PC-9 (cell line): ENCODE data around the gene TMEM147. TPM values are rescaled to one million over a fixed set of nuclear protein-coding genes. Genes with fewer than 3 reads are reported as not detected.

Experiments
- BruUV-seq: library from RNA; stranded (reverse); fragments of 400-500 nt; replicated peaks from 2 replicates; lab custom pipeline; 2021; lab: Mats Ljungman, UMichigan
- CTCF ChIA-PET: fragments of 300-600 bp; sonication (Branson Sonifier 250); formaldehyde crosslinking; loops from one replicate; lab custom pipeline; 2022; ENCODE audit warnings: antibody characterized with exemption; lab: Charles Lee
- POLR2A ChIA-PET: fragments of 300-600 bp; sonication (Branson Sonifier 250); formaldehyde crosslinking; loops from one replicate; lab custom pipeline; 2022; ENCODE audit warnings: antibody characterized with exemption; ENCODE audit not compliant: unreplicated experiment; lab: Charles Lee
- DNase-seq, 2 experiments: peaks; one replicate each; pipeline versions ENCODE4 v3.0.0 to v3.0.0-alpha.2; 2015 to 2022; ENCODE audit warnings: mixed read lengths in 1 of 2
- H2AFZ ChIP-seq: fragments of 200-600 bp; sonication (generic); 2 replicates; pipeline ENCODE4 v1.8.1; 2017; ENCODE audit warnings: antibody characterized with exemption
- H3F3A ChIP-seq: fragments of 200-600 bp; sonication (generic); 2 replicates; pipeline ENCODE4 v1.8.1; 2017; ENCODE audit warnings: antibody characterized with exemption, mild to moderate bottlenecking, low read depth; ENCODE audit not compliant: insufficient read depth
- H3K27ac ChIP-seq: fragments of 200-600 bp; sonication (generic); 2 replicates; pipeline ENCODE4 v1.6.1; 2016; ENCODE audit warnings: mixed run types
- H3K27me3 ChIP-seq: fragments of 200-600 bp; sonication (generic); 2 replicates; pipeline ENCODE4 v1.6.1; 2016; ENCODE audit warnings: low read depth, mixed run types; ENCODE audit not compliant: insufficient read depth
- H3K36me3 ChIP-seq: fragments of 200-600 bp; sonication (generic); 2 replicates; pipeline ENCODE4 v1.6.1; 2016; ENCODE audit warnings: low read depth, mixed run types
- H3K4me1 ChIP-seq: fragments of 200-600 bp; sonication (generic); replicated peaks from 2 replicates; pipeline ENCODE4 v1.6.1; 2016; ENCODE audit warnings: mixed run types; ENCODE audit not compliant: insufficient read depth
- H3K4me2 ChIP-seq: fragments of 200-600 bp; sonication (generic); 2 replicates; pipeline ENCODE4 v1.6.1; 2017; ENCODE audit warnings: mixed run types
- H3K4me3 ChIP-seq: fragments of 200-600 bp; sonication (generic); 2 replicates; pipeline ENCODE4 v1.6.1; 2016; ENCODE audit warnings: mixed run types
- H3K79me2 ChIP-seq: fragments of 200-600 bp; sonication (generic); 2 replicates; pipeline ENCODE4 v1.6.1; 2017; ENCODE audit warnings: low read depth, mixed run types
- H3K9me2 ChIP-seq: fragments of 200-600 bp; sonication (generic); 2 replicates; pipeline ENCODE4 v1.8.1; 2017; ENCODE audit warnings: mild to moderate bottlenecking; ENCODE audit not compliant: insufficient read depth
- H3K9me3 ChIP-seq: fragments of 200-600 bp; sonication (generic); 2 replicates; pipeline ENCODE4 v1.8.1; 2016; ENCODE audit warnings: low read depth; ENCODE audit not compliant: insufficient read depth
- H4K20me1 ChIP-seq: fragments of 200-600 bp; sonication (generic); 2 replicates; pipeline ENCODE4 v1.8.1; 2017; ENCODE audit not compliant: insufficient read depth
- EZH2 ChIP-seq: fragments of 200-600 bp; sonication (generic); IDR thresholded peaks from 2 replicates; pipeline ENCODE4 v1.8.0; 2017; ENCODE audit warnings: antibody characterized with exemption, low read depth
- intact Hi-C: fragments of 100-400 bp; cut with micrococcal nuclease; formaldehyde crosslinking; loops from one replicate; pipeline ENCODE4 v1.10.0; 2022; ENCODE audit not compliant: unreplicated experiment
- total RNA-seq: library from RNA; stranded (reverse); gene quantifications from 2 replicates; pipeline ENCODE4 v1.2.3, GENCODE V29; 2021
- TF ChIP-seq, protein P1 (sequence below): fragments of 200-600 bp; sonication (generic); conservative IDR thresholded peaks from 2 replicates; pipeline ENCODE4 v1.6.1; 2017; ENCODE audit warnings: mixed run types, antibody characterized with exemption, mild to moderate bottlenecking, moderate library complexity

TMEM147 gene
- total RNA-seq, 1 experiment from 2014 or later = 82.6 TPM

DNA sequence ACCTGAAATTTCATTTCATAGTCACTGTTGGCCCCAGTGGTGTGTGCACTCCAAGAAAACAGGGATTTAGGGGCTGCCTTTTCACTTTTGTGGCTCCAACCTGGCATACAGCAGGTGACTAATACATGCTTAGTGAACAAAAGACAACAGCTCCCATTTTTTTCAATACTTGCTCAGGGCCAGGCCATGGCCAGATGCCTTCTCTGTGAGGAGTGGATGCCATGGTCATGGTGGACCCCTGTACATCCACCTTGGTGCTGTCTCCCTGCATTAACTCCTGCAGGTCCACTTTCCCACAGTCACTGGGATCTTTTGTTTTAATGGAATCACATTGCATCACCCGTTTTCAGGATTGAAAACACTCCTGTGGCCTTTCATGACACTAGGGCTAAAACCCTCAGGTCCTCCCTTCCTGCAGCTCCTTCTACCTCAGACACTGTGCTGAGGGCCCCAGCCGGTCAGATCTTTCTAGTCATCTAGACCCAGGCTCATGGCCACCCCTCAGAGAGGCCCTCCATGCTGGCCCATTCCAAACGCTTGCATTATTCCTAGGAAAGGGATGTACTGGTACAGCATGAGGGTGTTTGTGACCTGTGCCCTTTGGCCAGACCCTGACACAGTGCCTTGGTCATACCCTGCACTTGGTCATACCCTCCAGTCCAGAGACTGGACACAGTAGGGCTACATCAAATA is 1.2 kb upstream of the TMEM147 start:
- no peak for DNase-seq
- Histone ChIP-seq H2AFZ (peak overlapping the region; percentile 99; the same call in 1 of the 2 replicates), H3K27me3 (no peaks in the 10 kb centered on the region), H3K79me2 (peaks cover 42% of the 10 kb centered on the region), H3K27ac (no peak overlapping the region), H3F3A (no peaks in the 10 kb centered on the region), H3K4me3 (peak overlapping the region; percentile 100), H3K9me2 (no peaks in the 10 kb centered on the region), H3K4me1 (peaks cover 14% of the 10 kb centered on the region), H3K36me3 (peaks cover 6% of the 10 kb centered on the region; the same call in 1 of the 2 replicates), H3K9me3 (no peaks in the 10 kb centered on the region), H4K20me1 (no peaks in the 10 kb centered on the region; the same call in 1 of the 2 replicates), H3K4me2 (peak overlapping the region; percentile 98)
- no peak for TF ChIP-seq EZH2
- TF ChIP-seq, protein P1, sequence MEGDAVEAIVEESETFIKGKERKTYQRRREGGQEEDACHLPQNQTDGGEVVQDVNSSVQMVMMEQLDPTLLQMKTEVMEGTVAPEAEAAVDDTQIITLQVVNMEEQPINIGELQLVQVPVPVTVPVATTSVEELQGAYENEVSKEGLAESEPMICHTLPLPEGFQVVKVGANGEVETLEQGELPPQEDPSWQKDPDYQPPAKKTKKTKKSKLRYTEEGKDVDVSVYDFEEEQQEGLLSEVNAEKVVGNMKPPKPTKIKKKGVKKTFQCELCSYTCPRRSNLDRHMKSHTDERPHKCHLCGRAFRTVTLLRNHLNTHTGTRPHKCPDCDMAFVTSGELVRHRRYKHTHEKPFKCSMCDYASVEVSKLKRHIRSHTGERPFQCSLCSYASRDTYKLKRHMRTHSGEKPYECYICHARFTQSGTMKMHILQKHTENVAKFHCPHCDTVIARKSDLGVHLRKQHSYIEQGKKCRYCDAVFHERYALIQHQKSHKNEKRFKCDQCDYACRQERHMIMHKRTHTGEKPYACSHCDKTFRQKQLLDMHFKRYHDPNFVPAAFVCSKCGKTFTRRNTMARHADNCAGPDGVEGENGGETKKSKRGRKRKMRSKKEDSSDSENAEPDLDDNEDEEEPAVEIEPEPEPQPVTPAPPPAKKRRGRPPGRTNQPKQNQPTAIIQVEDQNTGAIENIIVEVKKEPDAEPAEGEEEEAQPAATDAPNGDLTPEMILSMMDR = no peak
- BruUV-seq = no TSS peak
- intact Hi-C loops = loop anchor here (2.0 kb wide), 1 partner anchor 191 kb away; no protein-coding TSS in a partner anchor
- CTCF ChIA-PET = no interaction called here
- POLR2A ChIA-PET = no interaction called here

DNA sequence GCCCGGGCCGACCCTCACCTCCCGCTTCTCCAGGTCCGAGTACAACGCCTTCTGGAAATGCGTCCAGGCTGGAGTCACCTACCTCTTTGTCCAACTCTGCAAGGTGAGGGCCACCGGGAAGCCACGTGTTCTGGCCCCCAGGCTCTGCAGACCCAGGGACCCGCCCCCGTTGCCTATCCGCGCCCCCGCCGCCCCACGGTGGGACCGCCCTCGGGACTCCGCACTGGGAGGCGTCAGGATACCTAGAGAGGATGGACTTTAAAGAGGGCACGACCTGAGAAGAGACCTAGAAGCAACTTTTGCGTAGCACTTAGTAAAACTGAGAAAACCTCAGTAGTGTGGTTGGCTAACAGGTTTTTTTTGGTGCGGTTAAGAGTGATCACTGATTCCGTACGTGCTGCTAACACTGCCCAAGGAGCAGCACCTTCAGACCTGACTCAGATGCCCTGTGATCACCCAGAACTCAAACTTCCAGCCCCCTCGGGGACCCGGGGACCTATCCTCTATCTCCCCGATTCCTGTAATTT is 492 bp downstream of the TMEM147 start:
- H4K20me1 ChIP-seq = no peaks in the 10 kb centered on the region; the same call in 1 of the 2 replicates
- peak overlapping the region; percentile 99 for H2AFZ ChIP-seq
- no peaks in the 10 kb centered on the region for H3K9me2 ChIP-seq
- peaks cover 14% of the 10 kb centered on the region for H3K4me1 ChIP-seq
- peak; percentile 37 to 70 for DNase-seq
- intact Hi-C loops = loop anchor here (1.0 to 5.0 kb wide), 4 partner anchors 36 to 386 kb away; partner anchors contain the start of gene ETV2
- BruUV-seq = no TSS peak
- H3K79me2 ChIP-seq = peaks cover 42% of the 10 kb centered on the region
- H3K4me3 ChIP-seq = peak overlapping the region; percentile 100
- peak overlapping the region; percentile 98 for H3K4me2 ChIP-seq
- TF ChIP-seq, protein P1 = no peak
- no peak for TF ChIP-seq EZH2
- peaks cover 6% of the 10 kb centered on the region; the same call in 1 of the 2 replicates for H3K36me3 ChIP-seq
- no peaks in the 10 kb centered on the region for H3F3A ChIP-seq
- H3K27ac ChIP-seq = peak overlapping the region; percentile 59; the same call in 1 of the 2 replicates
- POLR2A ChIA-PET = no interaction called here
- H3K9me3 ChIP-seq = no peaks in the 10 kb centered on the region
- no peaks in the 10 kb centered on the region for H3K27me3 ChIP-seq
- CTCF ChIA-PET = no interaction called here

DNA sequence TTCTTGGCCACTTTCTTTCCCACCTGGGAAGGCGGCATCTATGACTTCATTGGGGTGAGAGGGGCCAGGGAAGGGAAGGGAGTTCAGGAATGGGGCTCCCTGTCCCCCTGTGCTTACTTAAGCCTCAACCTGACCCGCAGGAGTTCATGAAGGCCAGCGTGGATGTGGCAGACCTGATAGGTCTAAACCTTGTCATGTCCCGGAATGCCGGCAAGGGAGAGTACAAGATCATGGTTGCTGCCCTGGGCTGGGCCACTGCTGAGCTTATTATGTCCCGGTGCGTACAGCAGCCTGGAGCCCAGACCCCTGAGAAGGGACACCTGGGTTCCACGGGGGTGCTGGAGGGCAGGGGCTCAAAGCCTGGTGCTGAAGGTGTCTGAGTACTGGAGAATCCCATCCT is 1.1 kb downstream of the TMEM147 start:
- Histone ChIP-seq H2AFZ (peak overlapping the region; percentile 99; the same call in 1 of the 2 replicates), H4K20me1 (no peaks in the 10 kb centered on the region; the same call in 1 of the 2 replicates), H3K9me2 (no peaks in the 10 kb centered on the region), H3K79me2 (peaks cover 42% of the 10 kb centered on the region), H3K4me1 (peaks cover 14% of the 10 kb centered on the region), H3K4me3 (peak overlapping the region; percentile 100), H3F3A (no peaks in the 10 kb centered on the region), H3K27ac (no peak overlapping the region), H3K36me3 (peaks cover 6% of the 10 kb centered on the region; the same call in 1 of the 2 replicates), H3K9me3 (no peaks in the 10 kb centered on the region), H3K27me3 (no peaks in the 10 kb centered on the region), H3K4me2 (peak overlapping the region; percentile 98)
- intact Hi-C loops = loop anchor here (5.0 kb wide), 2 partner anchors 96 to 386 kb away; partner anchors contain the start of gene ETV2
- CTCF ChIA-PET = no interaction called here
- DNase-seq = no peak
- TF ChIP-seq EZH2 = no peak
- TF ChIP-seq, protein P1 = no peak
- BruUV-seq = no TSS peak
- POLR2A ChIA-PET = interaction anchor here (0.6 kb wide), 1 partner anchor 147 kb away, joined by 19 read pairs; no protein-coding TSS in a partner anchor
